ENCODE results near the gene LETM1. TPM values are rescaled to one million over a fixed set of nuclear protein-coding genes. Genes with fewer than 3 reads are reported as not detected.
"Not testable (repeated sequence)": the region's sequence is repeated elsewhere in the genome, so short reads cannot be mapped to it uniquely, and the experiment has no call there.

LETM1 gene
- total RNA-seq, 1 experiment from 2014 or later = 63.9 TPM

DNA sequence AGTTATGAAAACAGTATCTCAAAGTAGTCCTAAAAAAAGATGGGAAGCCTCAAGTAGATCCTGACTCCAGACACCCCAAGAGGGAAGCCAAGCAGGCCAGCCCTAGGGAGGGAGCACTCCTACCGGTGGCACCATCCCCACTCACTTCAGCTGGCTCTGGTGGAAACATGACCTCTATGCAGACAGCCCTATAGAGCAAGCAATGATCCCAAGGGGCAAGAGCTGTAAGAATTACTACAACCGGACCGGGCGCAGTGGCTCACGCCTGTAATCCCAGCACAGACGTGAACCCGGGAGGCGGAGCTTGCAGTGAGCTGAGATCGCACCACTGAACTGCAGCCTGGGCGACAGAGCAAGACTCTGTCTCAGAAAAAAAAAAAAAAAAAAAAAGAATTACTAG, 5.7 kb downstream of the LETM1 start:
- H3K36me3 ChIP-seq (ENCODE audit: control insufficient read depth, insufficient read depth, low read length) = no peaks in the 10 kb centered on the region
- DNase-seq = no peak
- H3K9me3 Mint-ChIP-seq (ENCODE audit: unreplicated experiment) = no peaks in the 10 kb centered on the region
- H3K36me3 Mint-ChIP-seq (ENCODE audit: insufficient read depth, unreplicated experiment) = peaks cover 38% of the 10 kb centered on the region
- H3K27me3 Mint-ChIP-seq (ENCODE audit: insufficient read depth, unreplicated experiment) = no peaks in the 10 kb centered on the region
- no peak overlapping the region for H3K27ac Mint-ChIP-seq (ENCODE audit: unreplicated experiment)
- TF ChIP-seq, protein P1, sequence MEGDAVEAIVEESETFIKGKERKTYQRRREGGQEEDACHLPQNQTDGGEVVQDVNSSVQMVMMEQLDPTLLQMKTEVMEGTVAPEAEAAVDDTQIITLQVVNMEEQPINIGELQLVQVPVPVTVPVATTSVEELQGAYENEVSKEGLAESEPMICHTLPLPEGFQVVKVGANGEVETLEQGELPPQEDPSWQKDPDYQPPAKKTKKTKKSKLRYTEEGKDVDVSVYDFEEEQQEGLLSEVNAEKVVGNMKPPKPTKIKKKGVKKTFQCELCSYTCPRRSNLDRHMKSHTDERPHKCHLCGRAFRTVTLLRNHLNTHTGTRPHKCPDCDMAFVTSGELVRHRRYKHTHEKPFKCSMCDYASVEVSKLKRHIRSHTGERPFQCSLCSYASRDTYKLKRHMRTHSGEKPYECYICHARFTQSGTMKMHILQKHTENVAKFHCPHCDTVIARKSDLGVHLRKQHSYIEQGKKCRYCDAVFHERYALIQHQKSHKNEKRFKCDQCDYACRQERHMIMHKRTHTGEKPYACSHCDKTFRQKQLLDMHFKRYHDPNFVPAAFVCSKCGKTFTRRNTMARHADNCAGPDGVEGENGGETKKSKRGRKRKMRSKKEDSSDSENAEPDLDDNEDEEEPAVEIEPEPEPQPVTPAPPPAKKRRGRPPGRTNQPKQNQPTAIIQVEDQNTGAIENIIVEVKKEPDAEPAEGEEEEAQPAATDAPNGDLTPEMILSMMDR (IDR thresholded peaks at IDR 0.05; ENCODE audit: insufficient read depth in 1 of 2, low read depth in 1 of 2, low read length in 1 of 2, severe bottlenecking in 1 of 2, unreplicated experiment in 1 of 2) = no peak
- no peaks in the 10 kb centered on the region for H3K9me3 ChIP-seq
- POLR2A ChIA-PET = no interaction called here
- intact Hi-C loops (cut with micrococcal nuclease; ENCODE audit: unreplicated experiment) = no loop called here
- BruUV-seq (replicated peaks) = no TSS peak
- CTCF ChIA-PET = interaction anchor here (0.7 kb wide), 1 partner anchor 17 kb away, joined by 5 read pairs; no protein-coding TSS in a partner anchor
- peaks cover 7% of the 10 kb centered on the region for H3K4me1 Mint-ChIP-seq (ENCODE audit: low read depth, unreplicated experiment)
- H3K27me3 ChIP-seq (replicated peaks; ENCODE audit: control insufficient read depth, insufficient read depth, low read length) = no peaks in the 10 kb centered on the region
- H3K4me3 Mint-ChIP-seq (ENCODE audit: unreplicated experiment) = no peak overlapping the region
- peaks cover 6% of the 10 kb centered on the region; the same call in 1 of the 2 replicates for H3K4me1 ChIP-seq
- H3K4me3 ChIP-seq (ENCODE audit: low read depth, low read length) = no peak overlapping the region

DNA sequence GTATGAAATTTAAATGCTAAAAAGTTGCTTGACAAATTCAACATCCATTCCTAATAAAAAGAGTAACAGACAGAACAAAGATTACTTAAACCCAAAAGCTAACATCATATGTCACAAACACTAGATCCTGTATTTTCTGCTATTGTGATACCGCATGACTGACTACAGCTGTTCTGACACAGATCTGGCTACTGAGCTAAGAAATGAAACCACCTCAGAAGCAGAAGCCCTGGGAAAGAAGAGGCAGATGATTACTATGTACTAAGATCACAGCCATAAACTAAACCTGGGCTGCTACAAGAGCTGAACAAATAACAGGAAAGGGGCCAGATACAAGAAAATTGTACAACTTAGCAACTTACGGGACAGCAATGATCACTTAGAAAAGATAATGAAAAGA, 9.4 kb downstream of the LETM1 start:
- Mint-ChIP-seq H3K36me3 (ENCODE audit: insufficient read depth, unreplicated experiment) (peaks cover 51% of the 10 kb centered on the region), H3K9me3 (ENCODE audit: unreplicated experiment) (no peaks in the 10 kb centered on the region), H3K4me1 (ENCODE audit: low read depth, unreplicated experiment) (no peaks in the 10 kb centered on the region), H3K4me3 (ENCODE audit: unreplicated experiment) (no peak overlapping the region), H3K27me3 (ENCODE audit: insufficient read depth, unreplicated experiment) (no peaks in the 10 kb centered on the region), H3K27ac (ENCODE audit: unreplicated experiment) (no peak overlapping the region)
- ChIA-PET CTCF (no interaction called here), POLR2A (interaction anchor here (0.5 kb wide), 1 partner anchor 42 kb away, joined by 4 read pairs; no protein-coding TSS in a partner anchor)
- intact Hi-C loops (cut with micrococcal nuclease; ENCODE audit: unreplicated experiment) = no loop called here
- Histone ChIP-seq H3K4me3 (ENCODE audit: low read depth, low read length) (no peak overlapping the region), H3K9me3 (no peaks in the 10 kb centered on the region), H3K27me3 (replicated peaks; ENCODE audit: control insufficient read depth, insufficient read depth, low read length) (no peaks in the 10 kb centered on the region), H3K36me3 (ENCODE audit: control insufficient read depth, insufficient read depth, low read length) (no peaks in the 10 kb centered on the region), H3K4me1 (no peaks in the 10 kb centered on the region)
- no peak for DNase-seq
- TF ChIP-seq, protein P1 (IDR thresholded peaks at IDR 0.05; ENCODE audit: insufficient read depth in 1 of 2, low read depth in 1 of 2, low read length in 1 of 2, severe bottlenecking in 1 of 2, unreplicated experiment in 1 of 2) = no peak
- BruUV-seq (replicated peaks) = TSS peak; percentile 20

DNA sequence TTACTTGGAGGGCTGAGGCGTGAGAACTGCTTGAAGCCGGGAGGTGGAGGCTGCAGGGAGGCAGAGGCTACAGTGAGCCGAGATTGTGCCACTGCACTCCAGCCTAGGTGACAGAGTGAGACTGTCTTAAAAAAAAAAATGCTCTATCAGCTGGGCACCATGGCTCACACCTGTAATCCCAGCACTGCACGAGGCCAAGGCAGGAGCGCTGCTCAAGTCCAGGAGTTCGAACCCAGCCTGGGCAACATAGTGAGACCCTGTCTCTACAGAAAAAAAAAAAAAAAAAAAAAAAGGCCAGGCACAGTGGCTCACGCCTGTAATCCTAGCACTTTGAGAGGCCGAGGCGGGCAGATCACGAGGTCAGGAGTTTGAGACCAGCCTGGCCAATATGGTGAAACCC, 11.3 kb downstream of the LETM1 start:
- H3K36me3 ChIP-seq (ENCODE audit: control insufficient read depth, insufficient read depth, low read length); POLR2A ChIA-PET; H3K4me3 ChIP-seq (ENCODE audit: low read depth, low read length); H3K4me3 Mint-ChIP-seq (ENCODE audit: unreplicated experiment); H3K4me1 ChIP-seq; intact Hi-C loops (cut with micrococcal nuclease; ENCODE audit: unreplicated experiment); H3K9me3 Mint-ChIP-seq (ENCODE audit: unreplicated experiment); H3K9me3 ChIP-seq; CTCF ChIA-PET; BruUV-seq (replicated peaks); H3K4me1 Mint-ChIP-seq (ENCODE audit: low read depth, unreplicated experiment); H3K27ac Mint-ChIP-seq (ENCODE audit: unreplicated experiment); DNase-seq; H3K27me3 ChIP-seq (replicated peaks; ENCODE audit: control insufficient read depth, insufficient read depth, low read length); H3K27me3 Mint-ChIP-seq (ENCODE audit: insufficient read depth, unreplicated experiment): not testable (repeated sequence)
- peaks cover 58% of the 10 kb centered on the region for H3K36me3 Mint-ChIP-seq (ENCODE audit: insufficient read depth, unreplicated experiment)

DNA sequence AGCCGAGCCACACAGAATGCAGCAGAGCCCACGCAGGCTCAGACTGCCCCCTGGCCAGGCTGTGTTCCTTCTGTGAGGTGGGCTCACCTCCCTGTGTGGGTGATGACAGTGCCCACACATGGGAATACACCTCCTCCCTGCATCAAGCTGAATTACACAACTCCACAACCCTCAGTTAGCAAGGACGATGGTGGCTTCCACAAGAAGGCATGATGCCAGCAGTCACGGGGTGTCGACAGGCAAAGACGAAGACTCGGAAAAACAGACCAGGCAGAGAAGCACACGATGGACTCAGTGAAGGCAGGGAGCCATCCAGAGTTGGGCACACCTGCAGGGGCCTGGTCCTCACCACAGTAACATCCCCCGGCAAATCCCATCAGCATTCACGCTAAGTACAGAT, 12.1 kb downstream of the LETM1 start:
- Histone ChIP-seq H3K4me1 (no peaks in the 10 kb centered on the region), H3K27me3 (replicated peaks; ENCODE audit: control insufficient read depth, insufficient read depth, low read length) (no peaks in the 10 kb centered on the region), H3K9me3 (no peaks in the 10 kb centered on the region), H3K36me3 (ENCODE audit: control insufficient read depth, insufficient read depth, low read length) (no peaks in the 10 kb centered on the region; the same call in 1 of the 2 replicates), H3K4me3 (ENCODE audit: low read depth, low read length) (no peak overlapping the region)
- no peak overlapping the region for H3K27ac Mint-ChIP-seq (ENCODE audit: unreplicated experiment)
- no peaks in the 10 kb centered on the region for H3K27me3 Mint-ChIP-seq (ENCODE audit: insufficient read depth, unreplicated experiment)
- intact Hi-C loops (cut with micrococcal nuclease; ENCODE audit: unreplicated experiment) = no loop called here
- H3K4me3 Mint-ChIP-seq (ENCODE audit: unreplicated experiment) = no peak overlapping the region
- TF ChIP-seq, protein P1 (IDR thresholded peaks at IDR 0.05; ENCODE audit: insufficient read depth in 1 of 2, low read depth in 1 of 2, low read length in 1 of 2, severe bottlenecking in 1 of 2, unreplicated experiment in 1 of 2) = no peak
- POLR2A ChIA-PET = no interaction called here
- DNase-seq = no peak
- no TSS peak for BruUV-seq (replicated peaks)
- CTCF ChIA-PET = no interaction called here
- peaks cover 66% of the 10 kb centered on the region for H3K36me3 Mint-ChIP-seq (ENCODE audit: insufficient read depth, unreplicated experiment)
- no peaks in the 10 kb centered on the region for H3K4me1 Mint-ChIP-seq (ENCODE audit: low read depth, unreplicated experiment)
- H3K9me3 Mint-ChIP-seq (ENCODE audit: unreplicated experiment) = no peaks in the 10 kb centered on the region
